Central memory CD8-positive, alpha-beta T cell (primary cell): ENCODE measurements around the gene SORCS2.

Source experiments
- ATAC-seq: fragments of 150-1000 bp; cut with Tn5 transposase; replicated peaks from 2 replicates; pipeline ENCODE4 v1.10.0; 2022; ENCODE audit warnings: mild to moderate bottlenecking, moderate FRiP score, moderate number of reproducible peaks; ENCODE audit not compliant: poor library complexity, severe bottlenecking; ENCODE audit errors: extremely low read depth
- DNase-seq, 2 donors: peaks; one replicate each; pipeline ENCODE4 v3.0.0; 2021; ENCODE audit warnings: low spot score in 2 of 2
- H3K27ac Mint-ChIP-seq: one replicate; pipeline ENCODE4 v1.8.0; 2022; ENCODE audit warnings: low read depth, mild to moderate bottlenecking, moderate library complexity, mixed read lengths
- H3K27me3 Mint-ChIP-seq: one replicate; pipeline ENCODE4 v1.8.0; 2022; ENCODE audit warnings: mixed read lengths
- H3K36me3 Mint-ChIP-seq: one replicate; pipeline ENCODE4 v1.8.0; 2022; ENCODE audit warnings: mild to moderate bottlenecking, moderate library complexity, mixed read lengths; ENCODE audit not compliant: insufficient read depth
- H3K4me1 Mint-ChIP-seq: one replicate; pipeline ENCODE4 v1.8.0; 2022; ENCODE audit warnings: mixed read lengths
- H3K4me3 Mint-ChIP-seq: one replicate; pipeline ENCODE4 v1.8.0; 2022; ENCODE audit warnings: mild to moderate bottlenecking, moderate library complexity, mixed read lengths
- H3K9me3 Mint-ChIP-seq: one replicate; pipeline ENCODE4 v1.8.0; 2022; ENCODE audit warnings: mixed read lengths

SORCS2 gene

DNA sequence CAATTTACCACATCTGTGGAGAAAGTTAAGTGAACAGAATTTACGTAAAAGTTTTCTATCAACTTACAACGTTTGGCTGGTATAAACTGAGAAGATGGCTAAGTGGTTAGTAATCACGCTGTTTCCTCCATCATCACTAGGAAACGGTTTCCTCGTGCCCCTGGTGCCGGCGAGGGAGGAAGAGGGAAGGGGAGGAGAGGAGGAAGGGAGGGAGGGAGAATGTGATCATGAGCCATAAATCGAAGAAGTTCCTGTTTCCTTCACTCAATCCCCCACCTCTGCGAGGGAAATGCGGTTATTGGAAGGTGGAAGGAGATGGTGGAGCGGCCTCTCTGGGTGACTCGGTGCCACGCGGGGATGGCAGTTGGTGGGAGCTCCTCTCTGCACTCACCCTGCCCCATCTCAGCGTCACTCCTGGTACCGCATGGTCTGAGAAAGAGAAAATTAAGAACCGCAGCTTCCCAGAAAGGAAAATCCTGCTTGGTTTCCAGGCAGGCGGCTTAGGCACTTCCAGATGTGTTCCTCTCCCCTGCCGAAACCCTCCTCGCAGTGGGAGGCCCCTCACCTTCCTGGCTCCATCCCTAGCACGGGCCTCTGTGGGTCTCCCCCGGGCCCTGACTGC is 530.5 kb downstream of the SORCS2 start:
- Mint-ChIP-seq H3K4me1 (no peaks in the 10 kb centered on the region), H3K4me3 (no peak overlapping the region), H3K27me3 (peaks cover 23% of the 10 kb centered on the region), H3K36me3 (no peaks in the 10 kb centered on the region), H3K27ac (no peak overlapping the region), H3K9me3 (peaks cover 7% of the 10 kb centered on the region)
- no peak for DNase-seq
- ATAC-seq = no peak

DNA sequence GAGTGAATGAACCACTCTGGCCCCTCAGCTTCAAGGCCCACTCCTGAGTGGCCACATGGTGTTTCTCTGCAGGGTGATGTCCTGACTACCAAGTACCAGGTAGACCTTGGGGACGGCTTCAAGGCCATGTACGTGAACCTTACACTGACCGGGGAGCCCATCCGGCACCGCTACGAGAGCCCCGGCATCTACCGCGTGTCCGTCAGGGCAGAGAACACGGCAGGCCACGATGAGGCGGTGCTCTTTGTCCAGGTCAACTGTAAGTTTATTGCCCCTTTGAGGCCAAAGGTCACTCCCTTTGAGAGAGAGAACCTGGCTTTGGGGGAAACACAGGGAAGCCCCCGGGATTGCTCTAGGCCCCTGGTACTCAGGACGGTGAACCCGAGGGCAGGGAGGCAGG is 531.3 kb downstream of the SORCS2 start:
- Mint-ChIP-seq H3K27me3 (peaks cover 24% of the 10 kb centered on the region), H3K4me1 (no peaks in the 10 kb centered on the region), H3K9me3 (peaks cover 7% of the 10 kb centered on the region), H3K4me3 (no peak overlapping the region), H3K27ac (no peak overlapping the region), H3K36me3 (no peaks in the 10 kb centered on the region)
- ATAC-seq = no peak
- DNase-seq = no peak

DNA sequence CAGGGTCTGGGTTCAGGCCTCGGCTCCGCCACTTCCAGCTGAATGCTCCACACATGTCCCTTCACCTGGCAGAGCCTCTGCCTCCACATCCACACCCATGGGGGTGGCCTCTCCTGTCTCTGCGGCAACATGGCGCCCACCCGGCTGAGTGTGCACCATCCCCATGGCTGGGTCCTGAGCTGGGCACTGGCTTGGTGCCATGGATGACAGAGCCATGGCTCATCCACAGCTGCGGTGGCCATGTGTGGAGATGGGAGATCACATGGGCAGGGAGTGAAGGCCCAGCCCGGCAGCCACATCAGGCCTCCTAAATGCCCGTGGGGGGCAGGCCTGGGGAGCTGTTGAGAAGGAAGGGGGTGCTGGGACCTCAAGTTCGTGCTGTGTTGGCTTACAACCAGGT is 533.6 kb downstream of the SORCS2 start:
- H3K4me1 Mint-ChIP-seq = no peaks in the 10 kb centered on the region

DNA sequence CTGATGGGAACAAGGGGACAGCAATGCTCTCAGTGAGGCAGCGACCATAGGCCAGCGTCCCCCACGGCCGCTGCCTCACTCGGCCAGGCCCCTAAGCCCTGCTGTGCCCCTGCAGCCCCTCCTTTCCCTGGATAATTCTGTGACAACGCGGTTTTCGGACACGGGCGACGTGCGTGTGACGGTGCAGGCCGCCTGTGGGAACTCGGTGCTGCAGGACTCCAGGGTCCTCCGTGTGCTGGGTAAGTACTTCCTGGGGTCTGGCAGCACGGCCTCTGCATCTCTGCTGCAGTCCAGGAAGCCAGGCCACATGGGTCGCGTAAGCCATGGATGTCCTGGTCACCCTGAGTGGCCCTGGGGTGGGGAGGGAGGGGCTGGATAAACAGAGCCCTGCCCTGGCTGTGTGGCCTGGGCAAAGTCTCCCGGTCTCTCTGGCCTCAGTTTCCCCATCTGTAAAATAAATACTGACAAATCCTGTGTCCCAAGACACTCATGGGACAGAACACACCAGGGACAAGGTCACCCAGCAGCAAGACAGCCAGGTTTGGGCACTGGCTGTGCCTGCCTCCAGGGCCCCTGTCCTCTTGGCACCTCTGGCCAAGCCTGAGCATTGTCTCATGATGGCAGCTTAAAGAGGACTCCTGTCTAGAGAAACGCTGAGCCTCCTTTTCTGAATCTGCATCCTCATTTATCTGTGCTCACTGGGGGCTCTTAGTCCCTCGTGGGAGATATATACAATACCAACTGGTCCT is 534.5 kb downstream of the SORCS2 start:
- ATAC-seq (no peak), DNase-seq (no peak)
- Mint-ChIP-seq H3K9me3 (peaks cover 7% of the 10 kb centered on the region), H3K4me3 (no peak overlapping the region), H3K36me3 (no peaks in the 10 kb centered on the region), H3K27ac (no peak overlapping the region), H3K27me3 (peaks cover 29% of the 10 kb centered on the region), H3K4me1 (no peaks in the 10 kb centered on the region)

More for the DNA sequence above, 533.6 kb downstream of the SORCS2 start:
- Mint-ChIP-seq H3K9me3 (peaks cover 7% of the 10 kb centered on the region), H3K27me3 (peaks cover 29% of the 10 kb centered on the region), H3K27ac (no peak overlapping the region), H3K36me3 (no peaks in the 10 kb centered on the region), H3K4me3 (no peak overlapping the region)
- no peak for DNase-seq
- ATAC-seq = no peak

DNA sequence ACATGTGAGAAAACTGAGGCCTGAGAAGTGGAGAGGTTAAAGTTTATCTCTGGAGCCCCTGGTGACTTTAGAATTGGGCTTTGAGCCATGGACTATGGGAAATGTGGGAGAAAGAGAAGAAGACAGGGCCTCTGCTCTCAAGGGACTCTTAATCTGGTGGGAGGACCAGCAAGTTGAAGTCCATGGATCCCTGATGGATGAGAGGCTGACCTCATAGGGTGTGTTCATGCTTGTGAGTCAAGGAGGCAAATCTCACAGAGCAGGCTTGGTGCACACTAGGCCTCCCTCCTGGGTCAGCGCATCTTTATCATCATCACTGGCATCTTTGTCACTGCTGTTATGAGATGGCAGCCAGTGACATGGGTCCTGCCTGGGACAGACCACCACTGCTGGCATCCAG is 535.4 kb downstream of the SORCS2 start:
- peaks cover 21% of the 10 kb centered on the region for H3K27me3 Mint-ChIP-seq
- DNase-seq (no peak), ATAC-seq (no peak)
- H3K36me3 Mint-ChIP-seq = no peaks in the 10 kb centered on the region
- no peak overlapping the region for H3K27ac Mint-ChIP-seq
- peaks cover 7% of the 10 kb centered on the region for H3K9me3 Mint-ChIP-seq
- H3K4me3 Mint-ChIP-seq = no peak overlapping the region
- H3K4me1 Mint-ChIP-seq = no peaks in the 10 kb centered on the region

DNA sequence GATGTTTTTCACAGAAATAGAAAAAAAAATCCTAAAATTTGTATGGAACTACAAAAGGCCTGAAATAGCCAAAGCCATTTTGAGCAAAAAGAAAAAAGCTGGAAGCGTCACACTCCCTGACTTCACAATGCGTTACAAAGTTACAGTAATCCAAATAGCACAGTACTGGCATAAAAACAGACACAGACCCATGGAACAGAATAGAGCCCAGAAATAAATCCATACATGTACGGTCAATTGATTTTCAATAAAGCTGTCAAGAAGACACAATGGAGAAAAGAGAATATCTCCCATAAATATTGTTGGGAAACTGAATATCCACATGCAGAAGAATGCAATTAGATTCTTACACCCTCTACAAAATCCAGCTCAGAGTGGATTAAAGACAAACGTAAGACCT is 539.1 kb downstream of the SORCS2 start:
- DNase-seq = no peak
- no peaks in the 10 kb centered on the region for H3K36me3 Mint-ChIP-seq
- H3K27me3 Mint-ChIP-seq = peaks cover 28% of the 10 kb centered on the region
- ATAC-seq = no peak
- no peaks in the 10 kb centered on the region for H3K4me1 Mint-ChIP-seq
- no peak overlapping the region for H3K27ac Mint-ChIP-seq
- no peaks in the 10 kb centered on the region for H3K9me3 Mint-ChIP-seq
- no peak overlapping the region for H3K4me3 Mint-ChIP-seq

DNA sequence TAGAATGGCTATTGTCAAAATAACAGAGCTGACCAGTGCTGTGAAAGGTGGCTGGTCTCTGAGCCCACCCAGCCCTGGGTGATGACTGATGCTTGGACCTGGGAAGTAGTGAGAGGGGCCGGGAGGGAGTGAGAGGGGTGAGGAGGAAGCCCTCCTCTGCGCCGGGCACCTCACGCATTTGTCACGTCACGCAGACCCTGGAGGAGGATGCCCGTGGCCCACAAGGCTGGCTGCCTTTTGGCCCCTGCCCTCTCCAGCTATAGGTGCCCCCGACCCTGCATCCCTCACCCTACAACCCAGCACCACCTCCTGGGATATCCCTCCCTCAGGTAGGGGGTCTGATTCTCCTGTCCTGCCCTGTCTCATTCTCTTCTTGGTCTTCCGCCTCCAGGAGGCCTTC is 539.9 kb downstream of the SORCS2 start:
- peaks cover 28% of the 10 kb centered on the region for H3K27me3 Mint-ChIP-seq
- no peak overlapping the region for H3K4me3 Mint-ChIP-seq
- DNase-seq = no peak
- no peaks in the 10 kb centered on the region for H3K9me3 Mint-ChIP-seq
- no peaks in the 10 kb centered on the region for H3K4me1 Mint-ChIP-seq
- no peak overlapping the region for H3K27ac Mint-ChIP-seq
- no peak for ATAC-seq
- H3K36me3 Mint-ChIP-seq = no peaks in the 10 kb centered on the region

DNA sequence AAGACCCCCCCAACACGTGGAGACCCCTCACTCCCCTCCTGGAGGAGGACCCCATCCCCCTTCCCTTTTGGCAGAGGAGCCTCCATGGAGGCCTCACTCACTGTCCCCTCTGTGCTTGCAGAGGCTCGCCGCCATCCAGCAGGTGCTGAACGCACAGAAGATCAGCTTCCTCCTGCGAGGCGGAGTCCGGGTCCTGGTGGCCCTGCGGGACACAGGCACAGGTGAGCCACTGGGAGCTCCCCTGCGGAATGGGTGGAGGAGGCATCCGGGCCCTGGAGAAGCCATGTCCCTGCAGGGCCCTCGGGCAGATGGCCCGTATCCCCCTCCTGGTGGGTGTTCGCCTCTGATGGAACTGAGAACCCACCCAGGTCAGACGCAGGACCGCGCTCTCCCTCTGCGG is 540.9 kb downstream of the SORCS2 start:
- no peak for ATAC-seq
- H3K36me3 Mint-ChIP-seq = no peaks in the 10 kb centered on the region
- H3K27me3 Mint-ChIP-seq = peaks cover 27% of the 10 kb centered on the region
- no peaks in the 10 kb centered on the region for H3K9me3 Mint-ChIP-seq
- no peak overlapping the region for H3K4me3 Mint-ChIP-seq
- H3K27ac Mint-ChIP-seq = no peak overlapping the region
- H3K4me1 Mint-ChIP-seq = no peaks in the 10 kb centered on the region
- DNase-seq = no peak

DNA sequence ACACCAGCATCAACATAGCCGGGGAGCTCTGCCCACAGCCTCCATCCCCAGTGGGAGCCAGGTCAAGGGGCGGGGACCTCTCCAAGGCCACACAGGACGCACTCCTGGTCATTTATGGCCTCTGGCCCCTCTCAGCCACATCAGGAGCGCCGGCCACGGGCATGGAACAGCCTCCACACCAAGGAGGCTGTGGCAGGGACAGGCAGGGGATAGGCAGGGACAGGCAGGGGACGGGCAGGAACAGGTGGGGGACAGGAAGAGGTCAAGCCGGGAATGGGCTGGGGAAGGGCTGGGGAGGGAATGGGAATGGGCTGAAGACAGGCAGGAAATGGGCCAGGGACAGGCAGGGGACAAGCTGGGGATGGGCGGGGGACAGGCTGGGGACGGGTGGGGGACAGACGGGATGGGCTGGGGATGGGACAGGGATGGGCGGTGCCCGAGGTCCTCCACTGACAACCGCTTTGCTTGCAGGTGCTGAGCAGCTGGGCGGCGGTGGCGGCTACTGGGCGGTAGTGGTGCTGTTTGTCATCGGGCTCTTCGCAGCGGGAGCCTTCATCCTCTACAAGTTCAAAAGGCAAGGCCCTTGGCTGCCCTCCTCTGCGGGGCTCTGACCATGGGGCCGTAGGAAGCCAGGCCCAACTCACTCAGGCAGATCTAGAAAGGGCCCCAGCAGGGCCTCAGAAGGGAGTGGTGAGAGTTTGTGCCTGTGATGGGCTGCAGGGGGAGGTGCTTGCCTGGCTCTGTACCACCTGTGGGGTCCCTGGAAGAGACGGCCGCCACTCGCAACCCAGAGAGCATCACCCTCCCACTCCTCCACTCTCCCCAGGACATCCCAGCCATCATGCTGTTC is 541.7 kb downstream of the SORCS2 start:
- H3K27me3 Mint-ChIP-seq = peaks cover 19% of the 10 kb centered on the region
- H3K4me3 Mint-ChIP-seq = no peak overlapping the region
- no peak for ATAC-seq

DNA sequence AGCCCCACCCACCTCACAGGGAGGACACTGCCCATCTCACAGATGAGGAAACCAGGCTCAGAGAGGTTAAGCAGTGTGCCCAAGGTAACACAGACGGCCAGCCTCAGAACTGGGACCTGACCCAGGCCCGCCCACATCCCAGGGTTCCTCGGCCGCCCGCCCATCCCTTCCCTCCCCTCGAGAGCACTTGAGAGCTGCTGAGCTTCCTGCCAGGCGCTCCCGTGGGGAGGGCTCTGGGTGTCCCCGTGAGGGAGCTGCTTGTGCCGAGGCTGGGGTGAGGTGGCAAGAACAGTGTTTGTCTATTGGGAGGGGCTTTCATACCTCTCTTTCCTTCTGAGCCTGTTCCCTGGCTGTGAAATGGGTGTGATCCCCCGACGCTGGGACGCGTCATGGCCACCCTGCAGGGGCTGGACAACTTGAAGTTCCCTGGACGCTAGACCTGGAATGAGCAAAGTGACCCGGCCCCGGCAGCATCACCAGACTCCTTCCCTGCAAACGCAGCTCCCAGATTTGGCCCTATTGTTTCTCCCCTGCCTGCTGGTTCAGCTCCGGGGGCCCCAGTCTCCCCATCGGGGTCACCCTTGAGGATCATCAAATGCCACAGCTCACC is 542.4 kb downstream of the SORCS2 start:
- ATAC-seq (no peak), DNase-seq (no peak)
- H3K27me3 Mint-ChIP-seq = peaks cover 12% of the 10 kb centered on the region
- no peaks in the 10 kb centered on the region for H3K36me3 Mint-ChIP-seq
- H3K27ac Mint-ChIP-seq = no peak overlapping the region
- no peaks in the 10 kb centered on the region for H3K9me3 Mint-ChIP-seq
- no peak overlapping the region for H3K4me3 Mint-ChIP-seq
- H3K4me1 Mint-ChIP-seq = no peaks in the 10 kb centered on the region

More for the DNA sequence above, 541.7 kb downstream of the SORCS2 start:
- Mint-ChIP-seq H3K9me3 (no peaks in the 10 kb centered on the region), H3K36me3 (no peaks in the 10 kb centered on the region), H3K4me1 (no peaks in the 10 kb centered on the region), H3K27ac (no peak overlapping the region)
- DNase-seq = no peak

DNA sequence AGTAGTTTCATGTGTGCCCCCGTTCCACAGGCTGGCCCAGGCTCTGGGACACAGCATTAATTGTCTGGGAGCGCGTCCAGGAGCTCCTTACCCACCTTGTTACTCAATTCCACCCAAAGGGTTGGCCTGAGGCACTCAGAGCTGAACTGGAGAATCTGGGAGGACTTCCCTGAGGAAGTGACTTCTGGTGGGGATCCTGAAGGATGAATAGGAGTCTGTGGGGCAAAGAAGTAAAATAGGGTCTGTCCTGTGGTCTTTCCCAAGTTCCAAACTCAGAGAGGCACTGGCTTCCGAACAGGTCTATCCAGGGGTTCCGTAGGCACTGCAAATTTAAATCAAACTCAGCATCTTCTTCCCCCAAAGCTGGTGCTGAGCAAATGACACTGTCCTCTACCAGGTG is 543.1 kb downstream of the SORCS2 start:
- ATAC-seq (no peak), DNase-seq (no peak)
- Mint-ChIP-seq H3K27ac (no peak overlapping the region), H3K4me1 (no peaks in the 10 kb centered on the region), H3K4me3 (no peak overlapping the region), H3K27me3 (peaks cover 9% of the 10 kb centered on the region), H3K36me3 (no peaks in the 10 kb centered on the region), H3K9me3 (no peaks in the 10 kb centered on the region)

DNA sequence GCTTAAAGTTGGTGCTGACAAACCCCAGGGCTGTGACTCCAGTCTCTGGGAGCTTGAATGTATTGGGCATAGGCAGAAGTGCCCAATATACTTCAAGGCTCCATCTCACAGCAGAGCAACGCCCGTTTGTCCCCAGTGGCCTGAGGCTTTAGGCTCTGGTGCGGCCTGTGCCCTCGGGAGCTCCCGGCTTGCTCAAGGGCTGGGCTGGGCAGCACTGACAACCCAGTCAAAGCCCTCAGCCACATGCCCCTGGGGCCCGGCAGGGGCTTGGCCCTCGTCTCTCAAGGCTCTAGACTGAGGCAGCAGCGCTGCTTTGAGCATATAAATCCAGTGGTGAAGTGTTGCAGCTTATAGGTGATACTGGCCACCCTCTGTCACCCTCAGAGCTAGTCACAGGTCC is 543.6 kb downstream of the SORCS2 start:
- H3K27me3 Mint-ChIP-seq = peaks cover 9% of the 10 kb centered on the region
- H3K4me3 Mint-ChIP-seq = no peak overlapping the region
- DNase-seq (no peak), ATAC-seq (no peak)
- H3K27ac Mint-ChIP-seq = no peak overlapping the region
- no peaks in the 10 kb centered on the region for H3K4me1 Mint-ChIP-seq
- no peaks in the 10 kb centered on the region for H3K36me3 Mint-ChIP-seq
- H3K9me3 Mint-ChIP-seq = no peaks in the 10 kb centered on the region
